Kidney capillary endothelial cell (primary cell): Measurements from ENCODE around the gene SLF2.

Experiments
- DNase-seq: peaks from one replicate; pipeline ENCODE4 v3.0.0-alpha.2; 2018; ENCODE audit warnings: low spot score

The SLF2 gene, protein sequence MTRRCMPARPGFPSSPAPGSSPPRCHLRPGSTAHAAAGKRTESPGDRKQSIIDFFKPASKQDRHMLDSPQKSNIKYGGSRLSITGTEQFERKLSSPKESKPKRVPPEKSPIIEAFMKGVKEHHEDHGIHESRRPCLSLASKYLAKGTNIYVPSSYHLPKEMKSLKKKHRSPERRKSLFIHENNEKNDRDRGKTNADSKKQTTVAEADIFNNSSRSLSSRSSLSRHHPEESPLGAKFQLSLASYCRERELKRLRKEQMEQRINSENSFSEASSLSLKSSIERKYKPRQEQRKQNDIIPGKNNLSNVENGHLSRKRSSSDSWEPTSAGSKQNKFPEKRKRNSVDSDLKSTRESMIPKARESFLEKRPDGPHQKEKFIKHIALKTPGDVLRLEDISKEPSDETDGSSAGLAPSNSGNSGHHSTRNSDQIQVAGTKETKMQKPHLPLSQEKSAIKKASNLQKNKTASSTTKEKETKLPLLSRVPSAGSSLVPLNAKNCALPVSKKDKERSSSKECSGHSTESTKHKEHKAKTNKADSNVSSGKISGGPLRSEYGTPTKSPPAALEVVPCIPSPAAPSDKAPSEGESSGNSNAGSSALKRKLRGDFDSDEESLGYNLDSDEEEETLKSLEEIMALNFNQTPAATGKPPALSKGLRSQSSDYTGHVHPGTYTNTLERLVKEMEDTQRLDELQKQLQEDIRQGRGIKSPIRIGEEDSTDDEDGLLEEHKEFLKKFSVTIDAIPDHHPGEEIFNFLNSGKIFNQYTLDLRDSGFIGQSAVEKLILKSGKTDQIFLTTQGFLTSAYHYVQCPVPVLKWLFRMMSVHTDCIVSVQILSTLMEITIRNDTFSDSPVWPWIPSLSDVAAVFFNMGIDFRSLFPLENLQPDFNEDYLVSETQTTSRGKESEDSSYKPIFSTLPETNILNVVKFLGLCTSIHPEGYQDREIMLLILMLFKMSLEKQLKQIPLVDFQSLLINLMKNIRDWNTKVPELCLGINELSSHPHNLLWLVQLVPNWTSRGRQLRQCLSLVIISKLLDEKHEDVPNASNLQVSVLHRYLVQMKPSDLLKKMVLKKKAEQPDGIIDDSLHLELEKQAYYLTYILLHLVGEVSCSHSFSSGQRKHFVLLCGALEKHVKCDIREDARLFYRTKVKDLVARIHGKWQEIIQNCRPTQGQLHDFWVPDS

DNA sequence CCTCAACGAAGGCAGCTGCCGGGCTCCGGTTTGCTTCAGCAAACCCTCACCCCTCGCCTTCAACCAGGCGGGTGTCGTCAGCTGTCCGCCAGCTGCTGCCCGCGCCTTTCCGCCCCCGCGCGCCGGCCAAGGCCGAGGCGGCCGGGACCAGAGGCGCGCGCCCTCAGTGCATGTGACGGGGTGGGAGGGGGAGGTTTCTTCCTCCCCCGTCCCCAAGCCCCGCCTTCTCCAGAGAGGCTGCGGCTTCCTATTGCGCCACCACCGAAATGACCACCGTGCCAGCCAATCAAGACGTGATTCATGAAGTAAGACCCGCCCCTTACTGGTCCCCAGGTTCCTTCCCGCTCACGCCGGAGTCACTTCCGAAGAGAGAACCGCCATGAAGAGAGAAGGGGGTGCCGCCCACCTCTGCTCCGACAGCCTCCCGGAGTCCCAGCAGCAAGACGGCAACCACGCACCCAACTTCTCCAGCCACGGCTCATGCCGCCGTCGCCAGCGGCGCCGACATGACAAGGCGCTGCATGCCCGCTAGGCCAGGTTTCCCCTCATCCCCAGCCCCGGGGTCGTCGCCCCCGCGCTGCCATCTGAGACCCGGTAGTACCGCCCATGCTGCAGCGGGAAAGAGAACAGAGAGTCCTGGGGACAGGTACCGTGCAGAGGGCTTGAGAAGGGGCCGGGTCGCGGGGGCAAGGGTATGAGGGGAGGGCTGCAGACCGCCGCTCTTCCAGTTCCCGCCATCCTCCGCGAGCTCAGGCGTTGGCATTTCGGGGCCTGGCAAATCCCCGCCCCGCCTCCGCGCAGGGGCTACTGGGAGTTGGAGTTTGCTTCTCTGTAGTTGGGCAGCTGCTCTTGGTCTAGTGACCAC, at the start of gene SLF2:
SLF2 (plus strand) TSS at position 359 of the 865 bp plus-strand sequence; CDS start at position 507, 148 bp downstream.
- peak; percentile 98 for DNase-seq

DNA sequence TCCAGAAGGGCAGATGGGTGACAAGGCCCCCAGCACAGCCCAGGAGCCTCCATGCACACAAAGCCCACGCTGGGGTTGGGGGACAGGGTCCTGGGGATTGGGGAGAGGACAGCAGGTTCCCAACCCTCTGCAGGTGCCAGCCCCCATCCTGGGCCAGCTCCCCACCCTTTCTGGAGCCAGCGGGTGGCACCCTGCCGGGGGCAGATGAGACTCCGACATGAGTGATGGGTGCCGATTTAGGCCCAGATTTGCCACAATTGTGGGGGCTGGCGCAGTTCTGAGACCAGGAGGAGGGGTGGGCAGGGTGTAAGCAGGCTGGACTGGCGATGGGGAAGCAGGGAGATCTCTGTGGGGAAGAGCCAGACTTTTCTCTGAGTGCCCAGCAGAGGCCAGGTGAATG, 49.3 kb upstream of the SLF2 start:
- no peak for DNase-seq

DNA sequence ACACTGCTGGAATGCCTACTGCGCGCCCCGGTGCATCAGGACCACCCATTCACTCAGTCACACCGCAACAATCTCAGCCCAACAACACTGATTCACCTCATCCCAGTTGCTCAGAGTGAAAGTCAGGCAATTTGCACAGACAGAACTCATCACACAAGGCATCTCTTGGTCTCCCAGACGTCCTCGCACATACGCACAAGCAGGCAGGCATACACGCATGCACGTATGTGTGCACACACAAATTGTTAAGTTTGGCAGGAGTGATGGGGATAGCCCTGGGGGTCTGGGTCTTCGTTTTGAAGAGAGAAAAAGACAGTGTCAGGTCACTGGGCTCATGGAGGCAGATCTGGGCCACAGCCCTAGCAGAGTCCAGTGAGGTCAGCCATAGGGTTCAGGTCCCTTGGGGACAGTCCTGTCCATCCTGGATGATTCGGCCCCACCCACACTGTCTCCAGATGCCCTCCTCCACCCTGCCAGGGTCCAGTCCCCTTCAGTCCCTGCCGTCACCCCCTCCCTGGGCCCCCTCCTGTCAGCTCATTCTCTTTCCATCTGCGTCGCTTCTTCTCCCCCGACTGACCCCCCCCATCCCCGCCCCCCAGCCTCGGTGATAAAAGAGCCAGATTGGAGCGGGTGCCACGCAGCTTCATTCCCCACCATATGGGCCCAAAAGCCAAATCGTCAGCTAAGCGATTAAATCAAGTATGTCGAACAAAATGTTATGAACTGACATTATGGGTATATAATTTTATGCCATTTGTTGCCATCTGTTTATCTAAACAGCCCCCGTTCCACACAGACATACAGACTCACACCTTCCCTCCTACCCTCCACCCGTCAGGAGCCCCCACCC, 48.5 kb upstream of the SLF2 start:
- no peak for DNase-seq

DNA sequence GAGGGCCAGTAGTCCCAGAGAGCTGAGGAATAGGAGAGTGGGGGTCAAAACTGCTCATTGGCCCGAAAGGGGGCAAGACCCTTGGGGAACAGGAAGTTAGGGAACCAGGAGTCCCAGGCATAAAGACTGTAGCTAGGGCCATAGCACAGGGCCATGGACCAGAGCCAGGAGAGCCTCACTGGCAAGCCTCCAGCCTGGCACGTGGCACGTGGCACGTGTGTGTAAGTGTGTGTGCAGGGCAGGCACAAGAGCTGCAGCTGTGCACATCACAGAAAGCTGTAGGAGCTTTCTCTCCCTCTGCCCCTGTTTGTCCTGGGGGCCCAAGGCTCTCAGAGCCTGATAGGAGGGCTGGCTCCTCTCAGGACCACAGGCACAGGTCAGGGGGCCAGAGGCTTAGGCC, 47.8 kb upstream of the SLF2 start:
- no peak for DNase-seq

DNA sequence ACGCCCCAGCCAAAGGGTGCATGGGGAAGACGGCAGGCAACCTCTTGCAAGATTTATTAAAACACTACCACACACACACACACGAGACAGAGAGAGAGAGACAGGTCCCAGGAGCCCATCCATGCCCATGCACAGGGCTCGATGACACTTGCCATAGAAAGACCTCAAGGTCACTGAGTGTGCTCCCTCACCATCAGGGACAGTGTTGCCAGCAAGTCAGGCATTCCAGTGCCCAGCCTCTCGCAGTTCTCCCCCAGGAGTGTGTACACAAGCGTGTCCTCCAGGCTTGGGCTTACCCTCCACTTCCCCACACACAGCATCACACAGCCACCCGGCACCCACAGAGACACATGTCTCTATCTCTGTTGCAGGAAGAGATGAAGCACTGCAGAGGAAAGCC, 46.8 kb upstream of the SLF2 start:
- no peak for DNase-seq

DNA sequence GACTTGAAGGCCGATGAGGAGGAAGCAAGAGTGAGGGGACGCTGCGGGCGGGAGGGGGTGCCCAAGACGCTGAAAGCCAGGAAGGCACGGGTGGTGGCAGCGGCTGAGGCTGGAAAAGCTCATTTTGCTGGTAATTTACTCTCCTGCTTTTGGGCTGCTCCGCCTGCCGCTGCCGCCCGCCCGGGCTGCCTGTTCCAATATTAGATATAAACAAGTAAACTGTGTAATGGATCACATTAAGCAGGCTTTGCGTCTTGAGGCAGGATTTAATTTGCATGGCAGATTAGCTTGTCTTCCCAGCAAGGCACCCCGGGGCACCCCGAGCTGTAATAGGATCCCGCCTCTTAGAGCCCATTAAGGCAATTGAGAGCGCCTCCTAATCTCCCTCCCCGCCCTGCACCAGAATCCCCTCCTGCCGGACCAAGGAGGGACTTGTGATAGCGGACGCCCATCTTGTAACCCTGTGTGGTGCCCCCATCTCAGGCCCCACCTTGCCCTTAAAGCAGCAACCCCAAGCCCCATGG, 46.1 kb upstream of the SLF2 start:
- DNase-seq: no peak

DNA sequence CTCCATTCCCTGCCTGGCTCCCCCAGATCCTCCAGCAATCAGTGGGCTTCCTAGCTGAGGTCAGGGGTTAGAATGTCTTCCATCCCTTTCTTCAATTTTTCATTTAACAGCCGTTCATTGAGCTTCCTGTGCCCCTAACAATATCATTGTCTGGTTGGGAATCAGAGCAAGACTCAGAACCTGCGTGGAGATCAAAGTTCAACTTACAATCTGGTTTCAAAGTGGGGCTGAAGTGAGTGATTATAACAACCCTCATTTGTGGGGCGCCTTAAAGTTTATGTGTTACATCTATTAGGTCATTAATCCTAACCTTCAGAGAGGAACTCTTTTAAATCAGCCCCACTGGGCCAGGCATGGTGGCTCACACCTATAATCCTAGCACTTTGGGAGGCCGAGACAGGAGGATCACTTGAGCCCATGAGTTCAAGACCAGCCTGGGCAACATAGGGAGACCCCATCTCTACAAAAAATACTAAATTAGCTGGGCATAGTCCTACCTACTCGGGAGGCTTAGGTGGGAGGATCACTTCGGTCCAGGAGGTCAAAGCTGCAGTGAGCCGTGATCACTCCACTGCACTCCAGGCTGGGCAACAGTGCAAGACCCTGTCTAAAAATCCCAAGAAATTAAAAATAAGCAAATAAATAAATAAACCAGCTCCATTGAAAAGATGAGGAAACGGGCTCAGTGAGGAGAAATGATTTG, 45.4 kb upstream of the SLF2 start:
- no peak for DNase-seq

DNA sequence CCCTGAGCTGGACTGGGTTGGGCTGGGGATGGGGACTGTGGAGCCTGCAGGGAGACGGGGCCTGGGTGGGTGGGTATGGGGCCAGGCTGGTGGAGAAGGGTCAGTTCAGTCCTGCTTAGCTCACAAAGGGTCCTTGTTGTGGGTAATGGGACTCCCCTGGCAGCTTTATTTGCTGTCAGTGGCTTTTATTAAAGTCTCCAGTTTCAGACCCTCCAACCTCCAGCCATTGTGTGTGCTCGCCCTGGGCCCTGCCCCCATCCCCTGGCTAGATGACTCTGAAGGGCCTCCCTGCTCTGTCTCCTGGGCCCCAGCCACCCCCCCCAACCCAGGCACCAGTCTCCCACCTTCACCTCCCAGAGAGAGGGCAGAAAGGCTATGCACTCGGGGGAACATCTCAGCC, 44.4 kb upstream of the SLF2 start:
- DNase-seq: no peak

DNA sequence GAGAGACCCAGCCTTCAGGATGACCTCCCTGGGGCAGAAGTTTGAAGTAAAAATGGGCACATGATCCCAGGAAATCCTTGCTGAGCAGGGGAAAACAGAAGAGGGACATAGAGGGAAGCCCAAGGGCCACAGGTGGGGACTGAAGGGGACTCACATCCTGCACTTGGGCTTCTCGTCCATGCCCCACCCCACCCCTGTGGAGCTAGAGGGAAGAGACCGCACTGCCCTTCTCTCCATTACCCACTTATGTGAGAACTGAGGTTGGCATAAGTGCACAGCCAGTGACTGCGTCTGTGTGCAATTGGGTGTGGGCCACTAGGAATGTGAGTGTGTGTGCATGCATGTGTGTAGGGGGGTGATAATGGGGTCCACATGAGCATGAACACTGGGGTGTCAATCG, 43.4 kb upstream of the SLF2 start:
- DNase-seq: no peak

DNA sequence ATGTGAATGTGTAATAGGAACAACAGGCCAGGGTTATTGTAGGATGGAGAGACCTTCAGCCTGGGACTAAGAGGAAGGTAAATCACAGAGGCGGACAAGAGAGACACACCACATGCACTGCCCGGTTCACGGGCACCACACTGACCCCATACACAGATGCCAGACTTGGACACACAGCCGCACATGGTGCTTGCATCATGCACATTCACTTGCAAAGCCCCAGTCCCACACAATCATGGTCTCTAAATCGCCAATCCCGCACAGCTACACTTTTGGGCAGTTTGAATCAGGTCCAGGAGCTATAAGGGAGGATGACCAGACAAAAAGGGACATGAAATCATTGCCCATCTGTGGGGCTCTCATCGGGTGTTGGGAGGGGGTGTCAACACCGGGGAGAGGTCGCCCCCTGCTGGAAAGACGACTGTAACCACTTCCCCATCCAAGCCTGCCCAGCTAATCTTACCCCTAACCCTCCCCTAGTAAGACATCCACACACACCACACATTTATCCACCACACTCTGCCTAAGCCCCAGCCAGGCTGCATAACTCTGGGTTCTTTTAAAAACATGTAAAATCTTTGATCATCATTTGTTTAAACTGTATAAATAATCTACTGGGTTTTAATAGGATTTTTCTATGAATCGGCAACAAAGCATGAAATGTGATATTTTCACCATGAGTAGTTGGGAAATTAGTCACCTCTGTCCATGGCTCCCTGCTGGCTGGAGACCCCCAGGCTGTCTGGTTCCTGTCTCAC, 40.5 kb upstream of the SLF2 start:
- peak; percentile 48 for DNase-seq

DNA sequence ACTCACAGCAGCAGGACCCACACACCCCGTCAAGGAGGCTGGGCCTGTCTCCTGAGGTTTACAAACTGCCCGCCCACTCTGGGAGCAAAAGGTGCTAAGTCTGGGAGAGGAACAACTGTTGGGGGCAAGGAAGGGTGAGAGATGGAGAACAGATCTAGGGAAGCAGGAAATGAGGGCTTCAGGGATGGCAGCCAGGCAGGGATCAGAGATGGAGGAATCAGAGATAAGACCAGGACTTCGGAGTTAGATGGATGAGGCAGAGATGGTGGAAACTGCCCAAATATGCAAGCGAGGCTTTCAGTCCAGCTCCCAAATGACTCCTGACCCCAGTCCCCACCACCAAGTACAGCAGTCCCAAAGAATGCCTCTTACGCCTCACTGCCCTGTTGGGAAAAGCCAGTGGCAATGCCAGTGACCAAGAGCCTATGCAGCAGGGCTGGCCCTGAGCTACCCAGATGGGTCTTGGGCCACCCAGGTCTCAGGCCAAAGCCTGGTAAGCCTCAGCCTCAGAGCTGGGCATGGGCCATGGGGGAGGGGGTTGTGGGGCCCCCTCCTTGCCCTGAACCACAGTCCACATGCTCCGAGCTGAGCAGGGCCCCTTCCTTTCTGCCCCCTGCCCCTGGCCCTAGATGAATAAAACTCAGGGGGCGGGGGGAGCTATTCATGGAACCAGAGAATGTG, 39.5 kb upstream of the SLF2 start:
- DNase-seq: no peak

DNA sequence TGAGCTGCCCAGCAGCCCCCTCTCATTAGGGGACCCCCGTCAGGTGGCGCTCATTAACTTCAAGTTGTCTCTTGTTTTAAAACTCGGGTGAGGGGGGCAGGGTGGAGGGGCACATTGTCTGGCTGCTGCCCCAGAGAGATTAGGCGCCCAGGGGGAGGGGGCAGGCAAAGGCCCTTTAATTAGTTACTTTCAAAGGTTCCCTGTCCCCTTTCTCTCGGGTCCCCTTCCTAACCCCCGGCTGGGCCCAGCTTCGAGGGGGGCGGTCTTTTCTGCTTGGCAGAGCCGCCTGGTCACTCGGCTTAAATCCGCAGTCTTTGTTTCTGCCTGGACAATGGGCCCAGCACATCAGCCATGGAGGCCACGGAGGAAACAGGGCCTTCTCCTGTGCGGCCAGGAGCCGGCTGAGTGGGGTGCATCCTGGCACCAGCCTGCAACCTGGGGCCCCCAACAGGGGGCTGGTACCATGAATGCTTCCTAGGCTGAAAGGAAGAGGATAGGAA, 38.9 kb upstream of the SLF2 start:
- no peak for DNase-seq

DNA sequence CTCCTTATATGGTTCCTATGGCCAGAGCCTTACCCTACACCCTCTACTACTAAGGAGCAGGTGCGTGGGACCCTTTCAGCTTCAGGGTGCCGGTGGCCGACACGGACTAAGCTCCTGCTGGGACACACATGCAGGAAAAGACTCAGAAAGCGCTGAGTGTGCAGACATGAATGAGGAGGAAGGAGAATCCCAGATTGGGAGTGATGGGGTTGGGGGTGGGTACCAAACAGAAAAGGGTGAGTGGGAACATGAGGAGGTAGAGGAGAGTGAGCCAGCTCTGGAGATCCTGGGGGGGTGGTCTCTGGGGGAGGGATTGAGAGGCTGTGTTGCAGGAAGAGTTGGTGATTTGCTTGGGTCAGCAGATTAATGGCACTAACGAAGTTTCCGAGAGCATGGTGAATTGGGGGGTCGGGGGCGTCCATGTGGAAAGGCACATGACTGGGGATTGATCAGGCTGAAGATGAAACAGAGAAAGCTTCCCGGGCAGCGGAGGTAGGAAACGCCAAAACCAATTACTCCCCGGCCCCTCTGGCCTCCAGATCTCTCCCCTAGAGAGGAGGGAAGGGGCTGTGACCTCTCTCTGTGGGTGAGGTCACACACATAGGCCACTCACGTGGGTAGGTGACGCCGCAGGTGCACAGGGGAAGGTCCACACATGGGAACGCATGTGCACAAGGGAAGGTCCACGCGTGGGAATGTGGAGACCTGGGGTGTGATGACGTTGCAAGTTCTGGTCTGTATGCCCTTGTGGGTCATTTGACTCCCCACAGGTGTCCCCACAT, 37.9 kb upstream of the SLF2 start:
- DNase-seq: no peak

DNA sequence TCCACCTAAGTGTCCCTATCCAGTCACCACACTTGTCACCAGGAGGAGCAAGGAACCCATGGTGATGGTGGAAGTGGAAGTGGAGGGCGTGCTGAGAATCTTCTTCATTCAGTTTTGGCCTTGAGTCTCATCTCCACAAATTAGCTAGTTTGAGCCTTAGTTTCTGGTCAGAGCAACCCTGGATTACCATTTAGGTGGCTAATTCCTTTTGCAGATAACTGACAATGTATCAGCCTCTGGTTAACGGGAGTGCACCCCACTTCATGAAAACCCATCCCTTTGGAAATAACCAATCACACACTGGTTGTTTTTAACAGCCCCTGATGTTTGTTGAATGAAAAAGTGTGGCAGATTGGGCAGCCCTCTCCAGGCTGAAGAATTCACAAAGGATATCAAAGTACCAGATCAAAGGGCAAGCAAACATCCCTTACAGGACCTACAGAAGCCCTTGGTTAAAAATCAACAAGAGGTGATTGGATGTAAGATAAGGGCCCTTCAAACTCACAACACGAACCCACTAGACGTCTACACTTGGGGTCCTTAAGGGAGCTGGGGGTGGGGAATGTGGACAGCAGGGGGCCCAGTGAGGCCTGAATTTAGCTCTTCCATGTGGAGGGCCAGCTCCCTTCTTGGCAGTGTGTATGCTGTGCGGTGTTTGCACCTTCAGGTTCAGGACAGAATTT, 37.1 kb upstream of the SLF2 start:
- DNase-seq: no peak

DNA sequence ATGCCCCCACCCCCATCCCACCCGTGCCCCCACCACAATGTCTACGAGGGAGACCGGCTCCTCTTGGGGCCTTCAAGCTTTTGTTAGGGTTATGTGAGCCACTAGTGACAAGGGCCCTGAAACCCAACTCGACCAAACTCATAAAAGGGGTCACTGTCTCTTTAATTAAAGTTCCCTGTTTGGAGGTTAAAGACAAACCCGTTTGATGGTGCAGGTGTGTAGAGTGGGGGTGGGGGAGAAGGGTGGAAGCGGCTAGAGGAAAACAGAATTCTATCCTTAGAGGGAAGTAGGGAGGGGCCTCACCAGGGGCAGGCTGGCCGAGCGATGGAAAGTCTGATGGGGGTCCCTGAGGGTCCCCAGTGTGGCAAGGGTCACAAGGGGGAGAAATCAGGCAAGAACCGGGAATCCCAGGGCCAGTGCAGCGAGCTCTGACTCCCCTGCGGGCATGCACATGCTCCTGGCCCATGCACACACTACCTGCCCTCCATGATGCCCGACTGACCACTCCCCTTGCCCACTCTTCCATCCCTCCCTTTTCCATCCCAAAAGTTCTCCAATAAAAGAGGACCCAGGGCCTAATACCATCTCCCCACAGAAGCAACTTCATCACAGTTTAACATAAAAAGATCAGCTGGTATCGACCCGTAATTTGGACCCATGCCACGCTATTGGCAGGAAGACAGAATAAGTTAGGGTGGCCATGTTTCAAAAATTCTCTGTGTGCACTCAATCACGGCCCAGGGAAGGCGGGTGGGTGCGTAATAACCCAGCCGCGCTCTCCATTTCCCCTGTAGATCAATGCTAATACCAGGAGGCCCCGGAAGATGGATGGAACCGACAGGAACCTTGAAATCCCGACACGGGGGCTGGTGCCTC, 35.9 kb upstream of the SLF2 start:
- no peak for DNase-seq

DNA sequence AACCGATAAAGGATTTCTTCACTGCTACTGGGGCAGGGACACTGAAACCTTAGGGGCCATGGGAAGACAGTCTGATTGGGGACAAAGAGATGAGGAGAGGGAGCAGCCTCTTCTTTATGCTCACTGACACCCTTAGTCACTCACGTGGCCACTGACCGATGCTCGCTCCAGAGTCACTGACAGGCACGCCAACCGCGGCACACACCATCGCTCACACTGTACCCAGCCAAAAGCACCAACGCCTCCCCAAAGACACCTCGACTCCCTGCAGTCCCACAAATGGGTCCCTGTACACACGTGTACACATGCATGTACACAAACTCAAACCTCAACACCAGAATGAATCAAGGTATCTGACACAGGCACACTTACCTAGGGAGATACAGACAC, 35.3 kb upstream of the SLF2 start:
- DNase-seq: no peak
